HCT116 (cell line): ENCODE results near the gene HOXA13. TPM values are rescaled to one million over a fixed set of nuclear protein-coding genes. Genes with fewer than 3 reads are reported as not detected.

ENCODE experiments used
- ATAC-seq: fragments of 200-7000 bp; cut with Tn5 transposase; 2 replicates; pipeline ENCODE4 v1.9.1; 2020; ENCODE audit warnings: mild to moderate bottlenecking, moderate library complexity
- BruUV-seq: library from RNA; stranded (reverse); fragments of 400-500 nt; replicated peaks from 2 replicates; lab custom pipeline; 2021; lab: Mats Ljungman, UMichigan
- CTCF ChIA-PET: fragments of 300-600 bp; sonication (Branson Sonifier 250); formaldehyde crosslinking; loops from one replicate; lab custom pipeline; 2021; ENCODE audit warnings: antibody characterized with exemption; lab: Charles Lee
- POLR2A ChIA-PET: fragments of 300-600, 350-600 bp; sonication (Branson Sonifier 250); formaldehyde crosslinking; loops from one replicate; lab custom pipeline; 2021; ENCODE audit warnings: antibody characterized with exemption; lab: Charles Lee
- RAD21 ChIA-PET, 2 experiments: fragments of 300-600 bp; sonication (Branson Sonifier 250); formaldehyde crosslinking; loops; one replicate each; lab custom pipeline; 2023; ENCODE audit warnings: low total read pairs in 2 of 2; ENCODE audit not compliant: uncharacterized antibody in 2 of 2, unreplicated experiment in 2 of 2, low non-redundant PET in 1 of 2; lab: Charles Lee
- DNase-seq: peaks from one replicate; pipeline ENCODE4 v3.0.0-alpha.2; 2010; ENCODE audit warnings: low read depth, low spot score
- H2AFZ ChIP-seq: fragments of 200-600 bp; shearing (Covaris generic), sonication (generic); 2 replicates; pipeline ENCODE4 v1.6.1; 2017; ENCODE audit warnings: low read depth, mixed run types, mixed read lengths, antibody characterized with exemption, low read length; ENCODE audit not compliant: poor library complexity, severe bottlenecking
- H3K27ac ChIP-seq: 2 replicates; pipeline ENCODE4 v1.5.1; 2012; ENCODE audit warnings: low read depth, low read length
- H3K27me3 ChIP-seq: fragments of 200-600 bp; sonication (generic); 2 replicates; pipeline ENCODE4 v1.6.1; 2016; ENCODE audit warnings: mixed run types, low read length, mixed read lengths; ENCODE audit not compliant: insufficient read depth
- H3K36me3 ChIP-seq, 2 experiments: fragments of 200-500 bp in 1 of 2; fragments of 200-600 bp in 1 of 2; sonication (Bioruptor generic) in 1 of 2; sonication (generic) in 1 of 2; 2 replicates each; pipeline versions ENCODE4 v1.5.1 to v1.6.1; 2014 to 2016; ENCODE audit warnings: low read length in 2 of 2, inconsistent platforms in 1 of 2, mixed read lengths in 1 of 2, mixed run types in 1 of 2; ENCODE audit not compliant: insufficient read depth in 2 of 2, control insufficient read depth in 1 of 2
- H3K4me1 ChIP-seq, 2 experiments: fragments of 200-600 bp in 1 of 2; sonication (generic) in 1 of 2; 2 replicates each; pipeline versions ENCODE4 v1.5.1 to v1.6.1; 2012 to 2017; ENCODE audit warnings: low read length in 2 of 2, inconsistent platforms in 1 of 2, mild to moderate bottlenecking in 1 of 2, mixed read lengths in 1 of 2, mixed run types in 1 of 2, moderate library complexity in 1 of 2; ENCODE audit not compliant: insufficient read depth in 2 of 2, control insufficient read depth in 1 of 2
- H3K4me2 ChIP-seq: fragments of 200-600 bp; sonication (generic); 2 replicates; pipeline ENCODE4 v1.6.1; 2017; ENCODE audit warnings: mixed run types, low read length, mixed read lengths
- H3K4me3 ChIP-seq, 2 experiments: fragments of 200-600 bp in 1 of 2; sonication (generic) in 1 of 2; replicated peaks in 1 of 2; 2 replicates each; pipeline ENCODE4 v1.5.1; 2011 to 2016; ENCODE audit warnings: low read length in 2 of 2, control low read depth in 1 of 2, low read depth in 1 of 2, mild to moderate bottlenecking in 1 of 2, mixed read lengths in 1 of 2, mixed run types in 1 of 2
- H3K79me2 ChIP-seq: fragments of 200-600 bp; sonication (generic); 2 replicates; pipeline ENCODE4 v1.6.1; 2017; ENCODE audit warnings: mild to moderate bottlenecking, mixed run types, low read length, moderate library complexity, mixed read lengths; ENCODE audit not compliant: insufficient read depth
- H3K9ac ChIP-seq: fragments of 200-600 bp; sonication (generic); 2 replicates; pipeline ENCODE4 v1.6.1; 2016; ENCODE audit warnings: low read length, mixed read lengths
- H3K9me2 ChIP-seq: fragments of 200-600 bp; sonication (generic), shearing (Covaris generic); 2 replicates; pipeline ENCODE4 v1.6.1; 2017; ENCODE audit warnings: mixed run types, mild to moderate bottlenecking, moderate library complexity; ENCODE audit not compliant: insufficient read depth
- H3K9me3 ChIP-seq, 2 experiments: fragments of 200-500 bp in 1 of 2; fragments of 200-600 bp in 1 of 2; sonication (Bioruptor generic) in 1 of 2; sonication (generic) in 1 of 2; 2 replicates each; pipeline ENCODE4 v1.6.1; 2014 to 2017; ENCODE audit warnings: low read length in 2 of 2, mixed read lengths in 2 of 2, inconsistent platforms in 1 of 2, low read depth in 1 of 2, mild to moderate bottlenecking in 1 of 2, mixed run types in 1 of 2, moderate library complexity in 1 of 2; ENCODE audit not compliant: control insufficient read depth in 1 of 2, insufficient read depth in 1 of 2
- H4K20me1 ChIP-seq: fragments of 200-600 bp; sonication (generic), shearing (Covaris generic); 2 replicates; pipeline ENCODE4 v1.6.1; 2017; ENCODE audit warnings: mixed run types, mild to moderate bottlenecking, moderate library complexity; ENCODE audit not compliant: insufficient read depth
- CEBPB ChIP-seq: IDR thresholded peaks from 2 replicates; pipeline ENCODE4 v1.6.1; 2012; ENCODE audit warnings: low read depth
- CTCF ChIP-seq, 3 experiments: fragments of 200-600 bp in 1 of 3; sonication (generic) in 1 of 3; IDR thresholded peaks in 2 of 3; conservative IDR thresholded peaks in 1 of 3; 2 replicates each; pipeline ENCODE4 v1.5.1; 2012 to 2017; ENCODE audit warnings: low read depth in 2 of 3, low read length in 2 of 3, antibody characterized with exemption in 1 of 3, borderline replicate concordance in 1 of 3, control low read depth in 1 of 3, mild to moderate bottlenecking in 1 of 3, mixed read lengths in 1 of 3, mixed run types in 1 of 3, moderate library complexity in 1 of 3; ENCODE audit not compliant: insufficient read depth in 1 of 3
- ELF1 ChIP-seq: IDR thresholded peaks from 2 replicates; pipeline ENCODE4 v1.6.1; 2012; ENCODE audit warnings: low read depth, borderline replicate concordance
- EZH2 ChIP-seq: fragments of 200-600 bp; sonication (generic); IDR thresholded peaks from 2 replicates; pipeline ENCODE4 v1.6.1; 2017; ENCODE audit warnings: antibody characterized with exemption, mixed run types
- EZH2phosphoT487 ChIP-seq: fragments of 200-600 bp; IDR thresholded peaks from 2 replicates; pipeline ENCODE4 v1.6.1; 2018; ENCODE audit warnings: antibody characterized with exemption, borderline replicate concordance
- FOSL1 ChIP-seq: IDR thresholded peaks from 2 replicates; pipeline ENCODE4 v1.6.1; 2012; ENCODE audit warnings: low read depth
- JUND ChIP-seq: IDR thresholded peaks from 2 replicates; pipeline ENCODE4 v1.6.1; 2012
- POLR2AphosphoS5 ChIP-seq: IDR thresholded peaks from 2 replicates; pipeline ENCODE4 v1.6.1; 2011; ENCODE audit warnings: mild to moderate bottlenecking, low read depth, low read length, moderate library complexity
- SRF ChIP-seq: IDR thresholded peaks from 2 replicates; pipeline ENCODE4 v1.6.1; 2012; ENCODE audit warnings: low read depth
- TCF7L2 ChIP-seq: IDR thresholded peaks from 2 replicates; pipeline ENCODE4 v1.7.0; 2011; ENCODE audit warnings: borderline replicate concordance, inconsistent platforms; ENCODE audit not compliant: insufficient read depth, insufficient read length; ENCODE audit errors: extremely low read depth
- ZFX ChIP-seq: fragments of 450-650 bp; IDR thresholded peaks from 2 replicates; pipeline ENCODE4 v1.6.1; 2017
- intact Hi-C: fragments of 100-400 bp; cut with micrococcal nuclease; formaldehyde crosslinking; loops from 2 replicates; pipeline ENCODE4 v1.10.0; 2022
- total RNA-seq: library from RNA; stranded (reverse); gene quantifications from one replicate; pipeline ENCODE4 v1.2.1, GENCODE V29; 2021; ENCODE audit not compliant: unreplicated experiment
- TF ChIP-seq, protein P1 (sequence below): IDR thresholded peaks from 2 replicates; pipeline ENCODE4 v1.6.1; 2012

Gene HOXA13
- total RNA-seq, 1 experiment from 2014 or later = 3.6 TPM

GRCh38 chr7:27157702-27158431, 42.0 kb downstream of the HOXA13 start:
- intact Hi-C loops = no loop called here
- no peak for DNase-seq
- H3K79me2 ChIP-seq = peaks cover 25% of the 10 kb centered on the region
- H3K36me3 ChIP-seq = no peaks in the 10 kb centered on the region; a peak in 1 of 4 replicates
- H3K27ac ChIP-seq = no peak overlapping the region
- H3K4me1 ChIP-seq = peaks cover 19 to 54% of the 10 kb centered on the region in 2 experiments
- ChIA-PET RAD21 (no interaction called here), POLR2A (interaction anchor here (2.0 kb wide), 1 partner anchor 10 kb away, joined by 5 read pairs; no protein-coding TSS in a partner anchor), CTCF (interaction anchor here (1.8 kb wide), 1 partner anchor 475 kb away, joined by 12 read pairs; no protein-coding TSS in a partner anchor)
- ATAC-seq = no peak
- no peak overlapping the region for H3K9ac ChIP-seq
- H3K9me2 ChIP-seq = no peaks in the 10 kb centered on the region
- no peak overlapping the region for H3K4me2 ChIP-seq
- no peaks in the 10 kb centered on the region for H3K9me3 ChIP-seq
- H3K27me3 ChIP-seq = no peaks in the 10 kb centered on the region
- no TSS peak for BruUV-seq
- no peak overlapping the region for H2AFZ ChIP-seq
- TF ChIP-seq SRF (no peak), FOSL1 (no peak), CTCF (IDR thresholded peaks at IDR 0.05 in 2 of 3, conservative IDR thresholded peaks at IDR 0.05 in 1 of 3; ENCODE audit: borderline replicate concordance in 1 of 3, insufficient read depth in 1 of 3, low read depth in 2 of 3, low read length in 2 of 3) (no peak), ZFX (no peak), TCF7L2 (no peak), EZH2 (no peak), POLR2AphosphoS5 (no peak), ELF1 (no peak), JUND (no peak), EZH2phosphoT487 (no peak), CEBPB (no peak)
- TF ChIP-seq, protein P1, sequence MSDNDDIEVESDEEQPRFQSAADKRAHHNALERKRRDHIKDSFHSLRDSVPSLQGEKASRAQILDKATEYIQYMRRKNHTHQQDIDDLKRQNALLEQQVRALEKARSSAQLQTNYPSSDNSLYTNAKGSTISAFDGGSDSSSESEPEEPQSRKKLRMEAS = no peak
- no peaks in the 10 kb centered on the region for H4K20me1 ChIP-seq
- H3K4me3 ChIP-seq = no peak overlapping the region
